Stimulated activated CD8-positive, alpha-beta memory T cell treated with anti-CD3 and anti-CD28 coated beads, Interleukin-4, amount 100 ng/mL, for 48 hours (primary cell): ENCODE results near the gene LDHA.

ENCODE experiments used
- DNase-seq: peaks from one replicate; pipeline ENCODE4 v3.0.0-alpha.2; 2020

The LDHA gene

DNA sequence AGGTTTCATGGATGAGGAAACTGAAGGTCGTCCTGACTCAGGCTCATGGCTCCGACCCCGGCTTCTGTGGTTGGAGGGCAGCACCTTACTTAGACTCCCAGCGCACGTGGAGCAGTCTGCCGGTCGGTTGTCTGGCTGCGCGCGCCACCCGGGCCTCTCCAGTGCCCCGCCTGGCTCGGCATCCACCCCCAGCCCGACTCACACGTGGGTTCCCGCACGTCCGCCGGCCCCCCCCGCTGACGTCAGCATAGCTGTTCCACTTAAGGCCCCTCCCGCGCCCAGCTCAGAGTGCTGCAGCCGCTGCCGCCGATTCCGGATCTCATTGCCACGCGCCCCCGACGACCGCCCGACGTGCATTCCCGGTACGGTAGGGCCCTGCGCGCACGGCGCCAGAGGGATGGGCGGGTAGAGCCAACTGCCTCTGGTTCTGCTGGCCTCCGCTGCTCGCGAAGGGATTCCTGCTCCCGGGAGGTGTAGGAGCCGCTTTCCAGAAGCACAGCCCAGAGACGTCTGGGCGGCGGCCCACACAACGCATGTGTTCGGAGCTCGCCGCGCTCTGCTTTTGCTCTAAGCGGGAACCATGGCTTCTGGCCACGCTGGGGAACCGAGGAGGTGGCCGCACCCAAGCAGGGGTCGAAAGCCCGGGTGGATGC lies at the start of gene LDHA:
Gene LDHA (plus strand): TSS at position 289 of the 653 bp plus-strand sequence. CDS start 2,280 bp downstream, outside the sequence.
- peak; percentile 100 for DNase-seq

DNA sequence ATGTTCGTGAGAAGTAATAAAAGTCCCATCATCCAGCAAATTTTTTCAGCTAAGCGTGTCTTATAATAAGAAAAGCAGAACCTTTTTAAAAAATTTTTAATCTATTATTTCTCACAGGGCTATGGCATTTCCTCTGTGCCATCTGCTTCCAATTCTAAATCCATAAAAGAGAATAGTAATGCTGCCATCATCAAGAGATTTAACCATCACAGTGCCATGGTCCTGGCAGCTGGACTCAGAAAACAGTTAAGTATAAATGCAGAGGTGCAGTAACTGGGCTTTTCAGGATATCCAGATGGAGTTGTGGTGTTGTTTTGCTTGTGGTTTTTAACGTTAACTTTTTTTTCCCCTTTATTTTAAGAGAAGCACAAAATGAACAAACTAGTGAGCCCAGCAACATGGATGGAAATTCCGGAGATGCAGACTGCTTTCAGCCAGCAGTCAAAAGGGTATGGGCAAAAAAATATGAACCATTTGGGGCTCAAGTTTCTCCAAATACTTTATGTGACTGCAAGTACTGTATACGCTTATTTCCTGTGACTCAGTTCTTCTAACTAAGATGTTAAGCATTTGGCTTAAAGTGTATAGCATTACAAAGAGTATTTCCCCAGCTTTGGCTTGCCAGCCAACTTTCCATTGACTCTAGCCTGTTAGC lies 46.8 kb upstream of the LDHA start:
- no peak for DNase-seq

DNA sequence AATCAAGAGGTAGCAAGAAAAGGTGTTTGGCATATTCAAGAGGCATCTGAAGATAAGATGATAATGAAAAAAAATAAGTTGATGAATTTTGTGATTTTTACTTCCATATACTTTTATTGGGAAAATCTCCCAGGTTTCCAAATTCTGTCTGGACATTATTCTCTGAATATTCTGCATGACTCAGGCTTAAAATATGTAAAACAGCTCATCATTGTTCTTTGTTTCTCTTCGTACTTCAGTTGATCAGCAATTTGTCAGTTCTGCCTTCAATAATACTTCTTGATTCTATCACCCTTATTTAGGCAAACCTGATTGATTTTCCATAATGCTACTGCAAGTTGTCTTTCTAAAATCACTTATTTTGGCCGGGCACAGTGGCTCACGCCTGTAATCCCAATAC lies 41.8 kb upstream of the LDHA start:
- DNase-seq, result no peak

DNA sequence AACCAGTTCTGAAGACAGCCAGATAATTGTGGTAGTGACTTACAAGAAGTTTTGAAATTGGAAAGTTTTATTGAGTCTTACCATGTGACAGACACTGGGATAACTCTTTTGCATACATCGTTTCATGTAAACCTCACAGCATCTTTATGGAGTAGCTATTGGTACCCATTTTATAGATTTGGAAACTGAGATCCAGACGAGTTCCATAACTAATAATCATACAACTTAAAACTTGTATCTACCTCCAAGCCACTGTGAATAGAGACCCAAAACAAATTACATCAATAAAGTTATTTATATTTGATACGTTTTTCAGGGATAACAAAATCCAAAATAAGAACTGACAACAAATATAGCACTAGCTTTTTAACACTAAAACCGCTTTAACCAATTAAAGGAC lies 35.7 kb upstream of the LDHA start:
- DNase-seq, result no peak

DNA sequence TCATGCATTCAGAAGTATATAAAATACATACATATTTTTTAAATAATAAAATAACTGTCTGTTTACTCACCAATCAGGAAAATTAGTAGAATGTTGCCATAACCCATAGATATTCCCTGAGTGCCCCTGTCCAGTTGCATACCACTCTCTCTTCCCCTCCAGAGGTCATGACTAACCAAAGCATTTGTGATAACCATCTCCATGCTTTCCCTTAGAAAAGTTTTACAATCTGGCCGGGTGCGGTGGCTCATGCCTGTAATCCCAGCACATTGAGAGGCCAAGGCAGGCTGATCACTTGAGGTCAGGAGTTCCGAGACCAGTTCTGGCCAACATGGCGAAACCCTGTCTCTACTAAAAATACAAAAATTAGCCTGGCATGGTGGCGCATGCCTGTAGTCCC lies 33.2 kb upstream of the LDHA start:
- DNase-seq, result no peak

DNA sequence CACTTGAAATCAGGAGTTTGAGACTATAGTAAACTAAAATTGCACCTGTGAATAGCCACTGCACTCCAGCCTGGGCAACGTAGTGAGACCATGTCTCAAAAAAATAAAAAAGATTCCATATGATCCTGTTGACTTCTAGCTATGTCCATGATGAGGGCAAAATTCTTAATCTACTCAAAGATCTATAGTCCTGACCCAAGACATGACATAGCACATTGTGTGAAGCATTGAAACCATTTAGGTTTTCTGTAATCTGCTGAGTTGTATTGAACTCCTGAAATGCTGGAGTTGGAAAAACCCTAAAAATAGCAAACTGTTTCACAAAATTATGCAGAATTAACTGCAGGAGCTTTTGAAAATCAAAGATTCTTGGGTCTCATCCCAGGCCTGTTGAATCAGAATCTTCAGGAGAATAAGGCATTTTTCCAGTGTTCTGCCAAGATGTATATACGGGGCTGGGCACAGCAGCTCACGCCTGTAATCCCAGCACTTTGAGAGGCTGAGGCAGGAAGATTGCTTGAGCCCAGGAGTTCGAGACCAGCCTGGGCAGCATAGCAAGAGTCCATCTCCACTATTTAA lies 29.8 kb upstream of the LDHA start:
- no peak for DNase-seq

DNA sequence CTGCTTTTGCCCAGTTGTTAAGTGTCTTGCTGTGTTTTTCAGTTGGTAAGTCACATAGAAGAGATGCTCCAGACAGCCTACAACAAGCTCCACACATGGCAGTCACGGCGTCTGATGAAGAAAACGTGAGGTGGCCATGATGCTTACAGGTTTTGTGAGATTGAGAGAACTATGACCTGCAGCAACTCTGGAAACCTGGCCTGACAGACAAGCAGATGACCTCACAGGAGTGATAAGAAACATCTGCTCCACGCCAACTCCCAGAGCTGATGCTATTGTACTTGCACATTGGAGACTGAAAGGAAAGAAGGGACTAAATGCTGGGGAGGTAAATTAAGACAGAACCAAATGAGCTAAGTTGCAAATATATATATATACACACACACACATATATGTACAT lies 28.6 kb upstream of the LDHA start:
- DNase-seq, result no peak

DNA sequence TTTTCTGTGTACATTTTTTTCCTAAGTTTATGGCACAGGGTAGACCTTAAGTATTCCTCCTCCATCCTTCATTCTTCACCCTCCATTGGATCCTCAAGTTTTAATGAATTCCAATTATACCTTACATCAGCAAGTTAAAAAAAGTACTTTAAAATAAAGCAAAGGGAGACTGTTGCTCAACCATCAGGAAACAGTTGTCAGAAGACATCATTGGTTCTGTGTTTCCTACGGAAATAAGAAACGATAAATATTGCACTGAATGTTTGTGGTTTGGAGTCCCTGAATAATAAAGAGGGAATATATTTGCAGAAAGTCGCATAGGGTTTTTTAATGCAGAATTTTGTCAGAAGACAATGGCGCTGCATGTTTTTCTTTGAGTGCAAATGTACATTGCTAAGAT lies 28.1 kb upstream of the LDHA start:
- no peak for DNase-seq

DNA sequence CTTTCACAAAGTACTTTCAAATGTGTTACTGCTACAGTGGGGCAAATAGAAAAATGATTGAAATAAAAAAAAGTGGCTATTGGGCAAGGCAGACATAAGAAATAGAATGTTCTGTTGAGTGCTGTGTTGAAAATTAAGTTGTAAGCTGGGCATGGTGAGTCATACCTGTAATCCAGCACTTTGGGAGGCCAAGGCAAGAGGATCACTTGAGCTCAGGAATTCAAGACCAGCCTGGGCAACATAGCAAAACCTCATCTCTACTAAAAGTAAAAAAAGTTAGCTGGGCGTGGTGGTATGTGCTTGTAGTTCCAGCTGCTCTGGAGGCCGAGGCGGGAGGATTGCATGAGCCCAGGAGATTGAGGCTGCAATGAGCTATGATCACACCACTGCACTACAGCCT lies 26.9 kb upstream of the LDHA start:
- DNase-seq, result no peak

DNA sequence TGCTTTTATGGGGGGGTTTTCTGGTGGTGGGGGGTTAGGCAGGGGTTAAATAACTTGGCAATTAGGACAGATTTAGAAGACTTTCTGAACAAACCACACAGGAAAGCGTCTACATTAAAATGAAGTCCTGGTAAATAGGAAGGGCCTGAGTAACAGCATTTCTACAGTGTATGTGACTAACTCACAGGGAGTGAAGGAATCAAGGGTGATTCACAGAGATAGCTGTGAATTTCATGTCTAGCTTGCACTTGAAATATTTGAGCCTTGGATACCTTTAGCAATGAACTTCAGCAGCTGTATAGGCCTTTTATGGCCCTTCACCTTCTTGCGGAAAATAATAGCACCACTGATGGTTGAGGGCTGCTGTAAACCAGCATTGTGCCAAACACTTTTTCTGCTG lies 26.1 kb upstream of the LDHA start:
- no peak for DNase-seq

DNA sequence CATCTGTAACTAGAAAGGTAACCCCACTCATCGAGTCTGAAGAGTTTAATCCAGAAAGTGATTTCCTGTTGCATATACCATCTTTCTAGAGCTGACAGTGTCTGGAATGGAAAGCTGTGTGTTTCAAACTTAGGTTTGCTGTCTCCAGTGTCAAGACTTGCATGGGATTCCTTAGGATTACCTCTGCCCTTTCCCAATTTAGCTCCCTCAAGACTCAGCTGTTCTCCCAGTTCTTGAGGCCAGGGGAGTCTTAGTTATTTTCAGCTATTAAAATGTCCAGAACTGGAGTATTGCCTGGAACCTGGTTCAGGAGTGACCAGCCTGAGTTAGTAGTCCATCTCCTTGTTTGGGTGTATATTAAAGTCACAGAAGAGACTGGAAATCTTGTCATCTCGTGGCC lies 25.0 kb upstream of the LDHA start:
- no peak for DNase-seq

DNA sequence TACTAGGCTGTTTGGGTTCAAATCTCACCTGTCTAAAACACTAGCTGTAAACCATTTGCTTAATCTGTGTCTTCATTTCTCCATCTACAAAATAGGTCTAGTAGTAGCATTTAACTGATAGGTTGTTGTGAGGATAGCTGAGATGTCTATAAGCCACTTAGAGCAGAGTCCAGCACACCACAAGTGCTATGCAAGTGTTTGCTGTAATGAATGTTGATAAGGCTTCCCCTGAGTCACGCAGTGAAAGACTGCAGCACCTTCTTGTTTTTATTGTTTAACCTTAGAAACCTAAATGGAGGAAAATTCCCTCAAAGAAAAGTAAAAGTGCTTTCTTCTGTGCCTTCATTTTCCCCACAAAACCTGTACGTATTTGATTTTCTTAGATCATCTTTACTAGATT lies 23.1 kb upstream of the LDHA start:
- DNase-seq, result no peak

DNA sequence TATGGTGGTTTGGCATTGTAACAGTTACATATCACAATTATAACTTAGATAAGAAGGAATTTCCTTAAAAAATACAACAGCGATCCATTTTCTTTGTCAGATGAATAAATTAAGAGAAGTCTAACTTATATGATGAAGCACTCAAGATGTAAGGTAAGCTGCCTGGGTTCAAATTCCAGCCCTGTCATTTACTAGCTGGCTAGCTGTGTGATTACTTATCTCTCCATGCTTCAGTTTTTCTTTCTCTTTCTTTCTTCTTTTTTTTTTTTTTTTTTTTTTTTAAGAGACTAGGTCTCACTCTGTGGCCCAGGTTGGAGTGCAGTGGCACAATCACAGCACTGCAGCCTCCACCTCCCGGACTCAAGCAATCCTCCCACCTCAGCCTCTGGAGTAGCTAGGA lies 22.2 kb upstream of the LDHA start:
- DNase-seq, result no peak

DNA sequence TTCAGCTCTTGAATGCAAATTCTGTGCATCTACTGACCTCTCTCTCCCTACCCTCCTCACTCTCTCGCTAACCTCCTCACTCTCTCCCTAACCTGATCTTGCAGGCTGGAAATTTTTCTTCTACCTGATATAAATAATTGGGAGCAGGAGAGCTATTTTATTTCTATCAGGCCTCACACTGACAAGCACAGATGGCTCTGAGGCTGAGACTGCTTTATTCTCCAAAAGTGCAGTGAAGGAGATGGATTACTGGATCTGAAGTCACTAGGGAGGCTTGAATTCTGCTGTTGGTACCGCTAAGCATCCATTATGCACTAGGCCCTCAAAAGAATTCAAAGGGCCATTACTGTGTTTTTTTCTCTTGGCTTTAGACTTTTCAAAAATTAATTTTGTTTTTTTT lies 19.4 kb upstream of the LDHA start:
- no peak for DNase-seq

DNA sequence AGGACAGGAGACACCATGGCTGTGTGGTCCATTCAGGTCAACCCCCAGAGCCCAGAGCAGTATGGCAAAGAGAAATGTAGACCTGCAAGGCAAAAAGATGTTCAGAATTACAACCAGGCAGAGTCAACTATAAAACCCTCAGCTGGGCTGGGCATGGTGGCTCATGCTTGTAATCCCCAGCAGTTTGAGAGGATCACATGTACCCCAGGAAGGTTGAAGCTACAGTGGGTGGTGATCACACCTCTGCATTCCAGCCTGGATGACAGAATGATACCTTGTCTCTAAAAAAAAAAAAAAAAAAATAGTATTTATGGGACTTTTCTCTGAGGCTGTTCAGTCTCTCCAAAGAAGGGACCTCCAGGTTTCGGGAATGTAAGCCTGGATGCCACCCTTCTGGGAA lies 18.4 kb upstream of the LDHA start:
- no peak for DNase-seq

DNA sequence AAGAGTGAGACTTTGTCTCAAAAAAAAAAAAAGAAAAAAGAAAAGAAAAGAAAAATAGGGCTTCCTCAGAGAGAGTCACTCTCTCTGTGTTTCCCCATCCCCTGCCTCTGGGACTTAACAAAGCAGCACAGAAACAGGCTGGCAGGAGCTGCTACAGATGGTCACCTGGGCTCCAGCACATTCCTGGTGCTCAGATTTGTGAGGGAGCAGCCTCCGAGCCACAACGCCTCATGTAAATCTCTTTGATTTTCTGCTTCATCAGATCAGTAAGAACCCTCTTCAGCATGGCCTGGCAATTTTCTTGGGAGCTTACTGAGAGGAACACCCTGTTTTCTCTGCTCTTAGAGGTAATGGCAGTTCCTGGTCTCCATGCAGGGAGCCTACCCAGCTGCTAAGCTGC lies 15.2 kb upstream of the LDHA start:
- no peak for DNase-seq

DNA sequence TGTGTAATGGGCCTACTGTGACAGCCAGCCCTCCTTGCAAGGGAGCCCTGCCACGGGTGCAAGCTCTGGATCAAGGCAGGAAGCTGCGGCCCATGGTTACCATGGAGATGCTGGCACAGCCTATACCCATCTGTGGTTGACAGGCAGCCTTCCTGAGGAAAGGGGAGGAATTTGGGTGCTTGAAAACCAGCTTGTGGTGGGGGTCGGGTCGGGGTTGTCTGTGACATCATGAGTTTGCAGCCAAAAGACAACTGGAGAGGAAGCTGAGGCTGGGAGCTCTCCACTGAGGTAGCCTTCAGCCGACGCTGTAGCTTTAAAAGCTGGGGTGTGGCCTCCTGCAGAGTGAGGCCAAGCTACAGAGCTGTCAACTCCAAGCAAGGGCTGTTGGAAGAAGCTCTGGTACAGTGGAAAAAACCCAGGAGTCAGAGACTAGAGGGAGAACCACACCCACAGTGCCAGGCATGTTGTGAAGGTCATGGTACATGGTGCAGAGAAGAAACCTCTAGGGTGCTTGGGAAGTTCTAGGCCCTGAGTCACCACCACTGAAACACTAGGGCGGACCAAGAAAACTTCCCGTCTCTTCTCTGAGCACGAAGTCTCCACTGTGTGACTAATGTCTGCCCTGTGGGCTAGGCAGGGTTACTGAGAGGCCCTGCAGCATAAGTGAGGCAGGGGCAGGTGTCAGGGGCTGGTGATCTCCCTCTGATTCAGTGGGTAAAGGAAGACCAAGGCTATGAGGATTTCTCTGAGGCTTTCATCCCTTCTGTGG lies 10.8 kb upstream of the LDHA start:
- DNase-seq, result peak; percentile 83

DNA sequence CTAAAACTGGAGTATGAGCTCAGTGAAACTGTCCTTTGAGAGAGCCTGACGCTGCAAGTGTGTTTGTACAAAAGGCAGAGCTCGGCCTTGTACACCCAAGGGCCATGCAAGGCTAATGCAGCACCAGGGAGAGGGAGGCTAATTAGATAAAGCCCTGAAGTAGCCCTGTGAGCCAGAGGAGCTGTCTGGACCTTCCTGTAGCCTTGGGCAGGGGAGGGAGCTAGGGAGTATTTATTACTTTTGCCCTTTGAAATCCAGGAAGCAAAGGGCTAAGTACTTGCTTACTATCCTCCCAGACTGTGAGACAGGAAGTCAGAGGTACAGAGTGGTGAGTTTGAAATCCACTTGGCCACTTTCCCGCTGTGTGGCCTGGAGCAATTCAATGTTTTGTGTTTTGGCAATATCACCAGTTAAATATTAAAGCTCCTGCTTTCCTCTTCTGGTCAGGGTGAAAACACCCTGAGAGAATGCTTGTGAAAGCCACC lies 10.2 kb upstream of the LDHA start:
- DNase-seq, result no peak

DNA sequence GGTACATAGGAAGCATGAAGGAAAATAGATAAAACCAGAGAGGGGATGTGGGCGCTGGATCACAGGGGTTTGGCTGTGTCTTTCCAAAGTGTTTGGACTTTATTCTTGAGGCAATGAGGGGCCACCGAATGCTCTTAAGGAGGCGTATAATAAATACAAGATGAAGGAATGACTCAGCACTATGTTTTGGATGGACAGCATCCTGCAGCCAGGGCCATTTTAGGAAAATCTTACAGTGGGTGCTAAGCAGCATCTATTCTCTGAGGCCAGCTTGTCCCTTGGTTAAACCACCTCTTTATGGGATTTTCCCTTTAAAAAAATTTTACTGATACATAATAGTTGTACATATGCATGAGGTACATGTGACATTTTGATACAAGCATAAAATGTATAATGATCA lies 4.3 kb upstream of the LDHA start:
- no peak for DNase-seq

DNA sequence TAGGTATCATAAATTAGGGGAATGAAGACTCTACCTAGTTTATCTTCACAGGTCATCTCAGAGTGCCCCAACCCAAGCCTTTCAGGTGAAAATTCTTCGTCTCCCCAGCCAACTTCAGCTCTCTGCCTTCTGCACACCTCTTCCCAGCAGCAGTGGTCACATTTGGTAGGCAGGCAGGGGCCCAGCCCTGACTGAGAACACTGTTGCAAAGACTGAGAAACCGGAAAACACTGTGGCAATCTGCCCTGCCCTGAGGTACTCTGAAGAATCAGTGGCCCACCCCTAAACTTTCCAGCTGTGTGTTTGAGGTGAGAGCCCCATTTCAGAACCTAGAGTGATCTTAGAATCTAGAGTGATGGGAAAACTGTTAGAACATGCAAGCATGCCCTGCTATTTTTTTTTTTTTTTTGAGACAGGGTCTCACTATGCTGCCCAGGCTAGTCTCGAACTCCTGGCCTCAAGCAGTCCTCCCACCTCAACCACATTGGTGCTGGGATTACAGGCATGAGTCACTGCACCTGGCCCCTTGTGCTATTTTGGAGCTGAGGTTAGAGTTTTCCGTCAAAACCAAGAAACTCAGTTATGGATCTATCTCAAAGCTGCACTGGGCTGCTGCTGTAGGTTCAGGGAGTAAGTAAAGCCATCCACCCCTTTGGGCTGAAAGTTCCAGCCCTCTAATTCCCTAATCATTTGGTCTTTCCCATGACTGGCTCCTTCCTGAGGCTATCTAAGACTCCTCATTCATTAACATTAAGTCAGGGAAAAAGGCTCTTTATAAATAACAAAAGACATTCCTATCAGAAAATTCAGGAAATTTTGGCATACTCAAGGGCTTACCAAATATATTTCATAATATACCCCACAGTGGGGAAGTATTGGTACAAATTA lies 1.7 kb upstream of the LDHA start:
- peak; percentile 47 for DNase-seq

DNA sequence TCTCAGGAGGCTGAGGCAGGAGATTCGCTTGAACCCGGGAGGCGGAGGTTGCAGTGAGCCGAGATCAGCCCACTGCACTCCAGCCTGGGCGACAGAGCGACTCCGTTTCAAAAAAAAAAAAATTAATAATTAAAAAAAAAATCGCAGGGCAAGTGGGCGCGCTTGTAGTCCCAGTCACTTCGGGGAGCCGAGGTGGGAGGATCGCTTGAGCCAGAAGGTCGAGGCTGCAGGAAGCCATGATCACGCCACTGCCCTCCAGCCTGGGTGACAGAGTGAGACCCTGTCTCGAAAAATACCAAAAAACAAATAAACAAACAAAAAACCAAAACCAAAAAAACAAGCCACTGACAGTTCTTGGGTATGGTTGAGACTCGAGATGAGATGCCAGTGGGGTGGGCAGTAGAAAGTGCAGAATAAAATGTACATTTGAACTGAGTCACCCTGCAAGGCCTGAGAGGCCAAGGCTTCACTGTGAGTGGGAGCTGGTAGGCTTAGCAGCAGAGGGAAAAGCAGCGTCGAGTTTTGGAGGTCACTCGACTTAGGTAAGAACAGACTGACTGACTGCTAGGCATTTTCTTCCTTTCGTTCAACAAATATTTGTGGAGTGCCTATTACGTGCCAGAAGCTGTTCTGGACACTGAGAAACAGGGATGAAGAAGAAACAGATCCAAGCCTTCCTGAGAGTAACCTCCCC lies 635 bp upstream of the LDHA start:
- DNase-seq, result peak; percentile 53
